ENCODE data around the gene DOCK1. TPM values are rescaled to one million over a fixed set of nuclear protein-coding genes. Genes with fewer than 3 reads are reported as not detected.

DOCK1 gene
- total RNA-seq, 4 donors from 2014 or later = 31.3 to 82.3 (median 44.1) TPM

GRCh38 chr10:127198721-127199120 is 293.5 kb downstream of the DOCK1 start:
- ATAC-seq (ENCODE audit: low FRiP score) (no peak), DNase-seq (ENCODE audit: low spot score) (no peak)
- TF ChIP-seq CTCF (IDR thresholded peaks at IDR 0.05) = no peak

DNA sequence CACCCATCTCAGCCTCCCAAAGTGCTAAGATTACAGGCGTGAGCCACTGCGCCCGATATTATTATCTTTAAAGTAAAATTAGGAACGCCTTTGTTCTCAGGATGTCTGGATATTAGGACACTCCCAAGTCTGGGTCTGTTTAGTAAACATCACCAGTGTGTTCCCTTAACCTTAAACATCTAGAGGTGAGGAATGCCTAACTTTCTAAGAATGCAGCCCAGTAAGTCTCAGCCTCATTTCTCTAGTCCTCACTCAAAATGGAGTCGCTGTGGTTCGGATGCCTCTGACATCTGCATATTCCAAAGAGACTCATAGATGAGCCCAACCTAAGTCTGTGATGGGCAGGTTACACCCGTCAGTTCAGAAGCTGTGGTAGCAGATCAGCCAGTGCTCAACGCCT is 295.4 kb downstream of the DOCK1 start:
- no peak for DNase-seq (ENCODE audit: low spot score)
- TF ChIP-seq CTCF (IDR thresholded peaks at IDR 0.05) = no peak

DNA sequence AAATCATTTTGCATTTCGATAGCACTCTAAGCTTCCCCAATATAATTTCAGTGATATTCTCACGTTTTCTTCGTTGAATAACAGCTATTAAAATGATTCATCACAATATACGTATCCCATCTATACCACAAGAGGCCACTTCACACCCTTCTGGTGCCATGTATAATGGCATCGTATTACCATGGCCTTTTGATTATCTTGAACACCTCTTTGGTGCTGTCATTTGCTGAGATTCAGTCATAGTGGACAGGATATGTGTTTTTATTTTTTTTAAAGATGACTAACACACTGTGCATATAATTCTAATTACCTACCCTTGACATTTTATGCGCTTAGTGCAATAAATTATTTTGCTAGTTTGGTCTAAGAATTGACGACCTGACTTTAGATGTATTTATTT is 297.8 kb downstream of the DOCK1 start:
- DNase-seq (ENCODE audit: low spot score) (no peak), ATAC-seq (ENCODE audit: low FRiP score) (no peak)
- no peak for TF ChIP-seq CTCF (IDR thresholded peaks at IDR 0.05)

More for the DNA sequence above, 295.4 kb downstream of the DOCK1 start:
- no peak for ATAC-seq (ENCODE audit: low FRiP score)

DNA sequence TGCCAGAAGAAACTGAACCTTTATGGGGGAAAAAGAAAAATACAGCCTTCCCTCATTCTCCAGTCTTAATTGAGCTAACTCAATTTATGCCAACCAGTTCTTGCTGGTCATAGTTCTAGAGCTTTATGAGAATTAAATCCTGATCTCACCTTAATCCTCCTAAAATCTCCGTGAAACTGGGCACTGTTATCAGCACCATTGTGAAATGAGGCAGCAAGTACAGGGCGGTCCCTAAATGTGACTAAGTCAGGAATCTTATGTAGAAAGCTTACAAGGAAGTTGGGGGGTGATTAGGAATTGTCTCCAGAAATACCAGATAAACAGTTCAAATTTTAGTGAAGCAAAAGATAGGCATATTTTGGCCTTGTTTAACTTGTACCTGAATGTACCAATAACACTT is 301.9 kb downstream of the DOCK1 start:
- ATAC-seq (ENCODE audit: low FRiP score) = no peak
- no peak for DNase-seq (ENCODE audit: low spot score)
- TF ChIP-seq CTCF (IDR thresholded peaks at IDR 0.05) = no peak

GRCh38 chr10:127210936-127211466 is 305.8 kb downstream of the DOCK1 start:
- TF ChIP-seq CTCF (IDR thresholded peaks at IDR 0.05) = no peak
- ATAC-seq (ENCODE audit: low FRiP score) (no peak), DNase-seq (ENCODE audit: low spot score) (no peak)

DNA sequence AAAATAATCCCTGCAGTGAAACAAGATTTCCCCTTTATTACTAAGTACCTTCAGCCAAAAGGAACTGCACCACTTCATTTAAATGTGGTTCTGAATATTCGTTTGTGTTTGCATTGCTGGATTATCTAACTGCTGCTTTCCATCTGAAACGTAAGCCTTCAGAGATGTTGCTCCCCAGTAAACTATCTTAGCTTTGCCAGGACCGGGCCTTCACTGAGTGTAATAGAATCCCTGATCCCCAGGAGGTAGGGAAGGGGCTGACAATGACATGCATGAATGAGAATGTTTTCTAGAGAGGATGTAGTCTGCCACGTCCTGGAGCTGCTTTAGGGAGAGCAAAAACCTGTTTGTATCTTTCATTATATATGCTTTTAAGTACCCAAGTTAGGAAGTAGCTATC is 310.6 kb downstream of the DOCK1 start:
- TF ChIP-seq CTCF (IDR thresholded peaks at IDR 0.05) = no peak
- ATAC-seq (ENCODE audit: low FRiP score) = no peak
- no peak for DNase-seq (ENCODE audit: low spot score)

DNA sequence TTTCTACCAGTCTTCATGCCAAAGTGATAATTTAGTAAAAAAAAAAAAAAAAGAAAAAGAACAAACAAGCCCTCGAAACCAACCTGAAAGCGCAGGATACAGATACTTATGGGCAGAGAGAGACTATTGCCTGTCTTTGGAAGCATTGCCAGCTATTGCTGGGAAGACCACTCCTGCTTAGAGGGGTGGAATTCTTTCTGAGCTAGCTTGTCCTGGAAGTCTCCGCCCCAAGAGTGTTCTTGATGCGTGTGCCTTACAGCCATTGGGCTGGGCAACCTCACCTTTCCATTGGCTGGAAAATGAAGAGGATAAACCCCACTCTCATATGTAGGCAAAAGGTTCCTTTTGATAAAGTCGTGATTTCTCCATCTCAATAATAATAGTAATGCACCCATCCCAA is 311.0 kb downstream of the DOCK1 start:
- ATAC-seq (ENCODE audit: low FRiP score) (no peak), DNase-seq (ENCODE audit: low spot score) (no peak)
- TF ChIP-seq CTCF (IDR thresholded peaks at IDR 0.05) = no peak

Data from omental fat pad (tissue), 4 donors.